Measurements from ENCODE around the gene PIGQ.
A peak's percentile ranks its signal among the peaks of the same experiment; 100 is the strongest.

PIGQ gene

GRCh38 chr16:526181-527014 is 43.4 kb upstream of the PIGQ start:
- Histone ChIP-seq H3K27me3 (ENCODE audit: insufficient read depth, low read length) (no peaks in the 10 kb centered on the region), H3K4me1 (ENCODE audit: control insufficient read depth, insufficient read depth, low read length, unreplicated experiment) (peaks cover 39% of the 10 kb centered on the region), H3K27ac (ENCODE audit: low read depth, low read length) (peak overlapping the region; percentile 91), H3K4me3 (ENCODE audit: low read depth, low read length) (peak overlapping the region; percentile 83), H2AFZ (ENCODE audit: low read length, unreplicated experiment) (no peak overlapping the region), H3K36me3 (ENCODE audit: insufficient read depth, low read length) (no peaks in the 10 kb centered on the region), H3K79me2 (ENCODE audit: control insufficient read depth, insufficient read depth, low read length, unreplicated experiment) (peaks cover 53% of the 10 kb centered on the region)

- Histone ChIP-seq H3K4me1 (ENCODE audit: control insufficient read depth, insufficient read depth, low read length, unreplicated experiment) (peaks cover 39% of the 10 kb centered on the region), H3K27me3 (ENCODE audit: insufficient read depth, low read length) (no peaks in the 10 kb centered on the region), H3K79me2 (ENCODE audit: control insufficient read depth, insufficient read depth, low read length, unreplicated experiment) (peaks cover 61% of the 10 kb centered on the region), H3K27ac (ENCODE audit: low read depth, low read length) (peak within 1 kb of the TSS; percentile 91), H3K36me3 (ENCODE audit: insufficient read depth, low read length) (no peaks in the 10 kb centered on the region), H2AFZ (ENCODE audit: low read length, unreplicated experiment) (no peak within 1 kb of the TSS), H3K4me3 (ENCODE audit: low read depth, low read length) (peak within 1 kb of the TSS; percentile 98)
Observed at GRCh38 chr16:527015-527903, 42.5 kb upstream of the PIGQ start, which contains the start of gene CAPN15. Gene CAPN15, plus strand, starts transcription at chr16:527712. Its CDS starts 19,127 bp downstream, at chr16:546839.

- Histone ChIP-seq H2AFZ (ENCODE audit: low read length, unreplicated experiment) (no peak overlapping the region), H3K4me1 (ENCODE audit: control insufficient read depth, insufficient read depth, low read length, unreplicated experiment) (peaks cover 39% of the 10 kb centered on the region), H3K79me2 (ENCODE audit: control insufficient read depth, insufficient read depth, low read length, unreplicated experiment) (peaks cover 68% of the 10 kb centered on the region), H3K27me3 (ENCODE audit: insufficient read depth, low read length) (no peaks in the 10 kb centered on the region), H3K36me3 (ENCODE audit: insufficient read depth, low read length) (no peaks in the 10 kb centered on the region), H3K27ac (ENCODE audit: low read depth, low read length) (peak overlapping the region; percentile 84), H3K4me3 (ENCODE audit: low read depth, low read length) (peak overlapping the region; percentile 98)
Observed at GRCh38 chr16:528111-529011, 41.4 kb upstream of the PIGQ start.

GRCh38 chr16:529012-529575 is 40.7 kb upstream of the PIGQ start:
- Histone ChIP-seq H3K4me1 (ENCODE audit: control insufficient read depth, insufficient read depth, low read length, unreplicated experiment) (peaks cover 41% of the 10 kb centered on the region), H3K36me3 (ENCODE audit: insufficient read depth, low read length) (no peaks in the 10 kb centered on the region), H2AFZ (ENCODE audit: low read length, unreplicated experiment) (no peak overlapping the region), H3K27me3 (ENCODE audit: insufficient read depth, low read length) (no peaks in the 10 kb centered on the region), H3K4me3 (ENCODE audit: low read depth, low read length) (peak overlapping the region; percentile 98), H3K27ac (ENCODE audit: low read depth, low read length) (peak overlapping the region; percentile 84), H3K79me2 (ENCODE audit: control insufficient read depth, insufficient read depth, low read length, unreplicated experiment) (peaks cover 73% of the 10 kb centered on the region)

GRCh38 chr16:530111-530817 is 39.5 kb upstream of the PIGQ start:
- Histone ChIP-seq H3K4me1 (ENCODE audit: control insufficient read depth, insufficient read depth, low read length, unreplicated experiment) (peaks cover 41% of the 10 kb centered on the region), H3K27me3 (ENCODE audit: insufficient read depth, low read length) (no peaks in the 10 kb centered on the region), H2AFZ (ENCODE audit: low read length, unreplicated experiment) (no peak overlapping the region), H3K79me2 (ENCODE audit: control insufficient read depth, insufficient read depth, low read length, unreplicated experiment) (peaks cover 79% of the 10 kb centered on the region), H3K36me3 (ENCODE audit: insufficient read depth, low read length) (no peaks in the 10 kb centered on the region), H3K4me3 (ENCODE audit: low read depth, low read length) (peak overlapping the region; percentile 98), H3K27ac (ENCODE audit: low read depth, low read length) (0 out of 2 replicates have a peak overlapping the region, but pooled peaks have one; percentile 84)

- Histone ChIP-seq H3K79me2 (ENCODE audit: control insufficient read depth, insufficient read depth, low read length, unreplicated experiment) (peaks cover 81% of the 10 kb centered on the region), H3K27me3 (ENCODE audit: insufficient read depth, low read length) (no peaks in the 10 kb centered on the region), H2AFZ (ENCODE audit: low read length, unreplicated experiment) (no peak overlapping the region), H3K4me3 (ENCODE audit: low read depth, low read length) (no peak overlapping the region), H3K4me1 (ENCODE audit: control insufficient read depth, insufficient read depth, low read length, unreplicated experiment) (peaks cover 39% of the 10 kb centered on the region), H3K27ac (ENCODE audit: low read depth, low read length) (no peak overlapping the region), H3K36me3 (ENCODE audit: insufficient read depth, low read length) (no peaks in the 10 kb centered on the region)
Observed at GRCh38 chr16:531494-532125, 38.2 kb upstream of the PIGQ start.

- Histone ChIP-seq H2AFZ (ENCODE audit: low read length, unreplicated experiment) (no peak overlapping the region), H3K4me1 (ENCODE audit: control insufficient read depth, insufficient read depth, low read length, unreplicated experiment) (peaks cover 39% of the 10 kb centered on the region), H3K27ac (ENCODE audit: low read depth, low read length) (no peak overlapping the region), H3K79me2 (ENCODE audit: control insufficient read depth, insufficient read depth, low read length, unreplicated experiment) (peaks cover 92% of the 10 kb centered on the region), H3K27me3 (ENCODE audit: insufficient read depth, low read length) (no peaks in the 10 kb centered on the region), H3K36me3 (ENCODE audit: insufficient read depth, low read length) (no peaks in the 10 kb centered on the region), H3K4me3 (ENCODE audit: low read depth, low read length) (no peak overlapping the region)
Observed at GRCh38 chr16:533391-534123, 36.2 kb upstream of the PIGQ start.

GRCh38 chr16:534135-534534 is 35.6 kb upstream of the PIGQ start:
- H3K27me3 ChIP-seq (ENCODE audit: insufficient read depth, low read length), result no peaks in the 10 kb centered on the region
- no peak overlapping the region for H3K27ac ChIP-seq (ENCODE audit: low read depth, low read length)
- H3K4me3 ChIP-seq (ENCODE audit: low read depth, low read length), result no peak overlapping the region
- no peak overlapping the region for H2AFZ ChIP-seq (ENCODE audit: low read length, unreplicated experiment)
- peaks cover 39% of the 10 kb centered on the region for H3K4me1 ChIP-seq (ENCODE audit: control insufficient read depth, insufficient read depth, low read length, unreplicated experiment)
- H3K36me3 ChIP-seq (ENCODE audit: insufficient read depth, low read length), result no peaks in the 10 kb centered on the region
- peaks cover 92% of the 10 kb centered on the region for H3K79me2 ChIP-seq (ENCODE audit: control insufficient read depth, insufficient read depth, low read length, unreplicated experiment)

Measured in ACC112 (cell line).